Measurements from ENCODE around the gene ELMO1. TPM values are rescaled to one million over a fixed set of nuclear protein-coding genes. Genes with fewer than 3 reads are reported as not detected.
A peak's percentile ranks its signal among the peaks of the same experiment; 100 is the strongest.

ELMO1 gene
- total and polyA plus RNA-seq, 11 donors = 6.9 to 38.6 (median 14.7) TPM

DNA sequence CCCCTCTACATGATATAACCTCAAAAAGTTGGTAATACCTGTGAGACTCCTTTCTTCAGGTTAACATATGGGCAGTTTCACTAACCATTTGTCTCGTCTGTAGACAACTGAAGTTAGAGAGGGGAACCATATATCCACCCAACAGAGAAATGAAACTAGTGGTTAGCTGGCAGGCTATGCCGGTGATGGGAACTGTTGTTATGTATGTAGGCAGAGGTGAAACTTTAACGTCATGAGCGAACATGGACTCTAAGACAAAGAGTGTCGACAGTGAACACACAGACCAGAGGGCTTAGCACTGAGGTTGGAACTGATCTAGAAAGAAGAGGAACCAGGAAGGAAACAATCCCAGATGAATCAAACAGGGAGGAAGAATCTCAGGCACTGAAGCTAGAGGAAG, 112.4 kb downstream of the ELMO1 start:
- peak overlapping the region in 1 of 12 donors; percentile 40 for H3K27ac ChIP-seq
- TF ChIP-seq, protein P1, sequence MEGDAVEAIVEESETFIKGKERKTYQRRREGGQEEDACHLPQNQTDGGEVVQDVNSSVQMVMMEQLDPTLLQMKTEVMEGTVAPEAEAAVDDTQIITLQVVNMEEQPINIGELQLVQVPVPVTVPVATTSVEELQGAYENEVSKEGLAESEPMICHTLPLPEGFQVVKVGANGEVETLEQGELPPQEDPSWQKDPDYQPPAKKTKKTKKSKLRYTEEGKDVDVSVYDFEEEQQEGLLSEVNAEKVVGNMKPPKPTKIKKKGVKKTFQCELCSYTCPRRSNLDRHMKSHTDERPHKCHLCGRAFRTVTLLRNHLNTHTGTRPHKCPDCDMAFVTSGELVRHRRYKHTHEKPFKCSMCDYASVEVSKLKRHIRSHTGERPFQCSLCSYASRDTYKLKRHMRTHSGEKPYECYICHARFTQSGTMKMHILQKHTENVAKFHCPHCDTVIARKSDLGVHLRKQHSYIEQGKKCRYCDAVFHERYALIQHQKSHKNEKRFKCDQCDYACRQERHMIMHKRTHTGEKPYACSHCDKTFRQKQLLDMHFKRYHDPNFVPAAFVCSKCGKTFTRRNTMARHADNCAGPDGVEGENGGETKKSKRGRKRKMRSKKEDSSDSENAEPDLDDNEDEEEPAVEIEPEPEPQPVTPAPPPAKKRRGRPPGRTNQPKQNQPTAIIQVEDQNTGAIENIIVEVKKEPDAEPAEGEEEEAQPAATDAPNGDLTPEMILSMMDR (IDR thresholded peaks at IDR 0.05) = no peak
- TF ChIP-seq POLR2A (IDR thresholded peaks at IDR 0.05) = no peak
- 76 to 85% (median 81%) methylated on average over 5 of the region's 5 CpGs for WGBS, 4 donors
- peak overlapping the region in 1 of 12 donors; percentile 1 for H3K4me3 ChIP-seq
- ATAC-seq = peak in 3 of 4 donors; percentile 33 to 70 (median 38)
- peaks cover 0 to 63% (median 15%) of the 10 kb centered on the region in 12 donors for H3K4me1 ChIP-seq
- H3K36me3 ChIP-seq = no peaks in the 10 kb centered on the region
- no peaks in the 10 kb centered on the region for H3K27me3 ChIP-seq
- no peak for DNase-seq
- intact Hi-C loops (cut with DNase I) = no loop called here
- no peaks in the 10 kb centered on the region for H3K9me3 ChIP-seq

DNA sequence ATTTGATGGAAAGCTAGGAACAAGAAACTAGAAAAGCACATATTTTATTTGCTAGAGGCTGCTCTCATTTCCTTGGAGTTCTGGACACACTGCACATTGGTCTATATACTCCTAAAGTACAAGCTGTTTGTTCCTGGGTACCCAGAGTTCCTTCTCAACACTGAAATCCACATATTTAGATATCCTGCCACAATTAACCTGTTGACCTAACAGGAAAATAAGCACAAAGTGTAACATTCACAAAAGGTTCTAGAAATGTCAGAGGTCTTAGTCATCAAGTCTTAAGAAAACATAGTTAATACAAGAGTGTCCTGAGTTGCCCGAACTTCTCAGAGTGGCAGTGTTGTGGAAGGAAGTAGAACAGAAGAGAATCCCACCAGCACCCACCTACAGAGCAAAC, 115.6 kb downstream of the ELMO1 start:
- peaks cover 0 to 48% (median 13%) of the 10 kb centered on the region in 12 donors for H3K4me1 ChIP-seq
- H3K9me3 ChIP-seq = peaks cover 0 to 13% (median 3%) of the 10 kb centered on the region in 12 donors
- H3K36me3 ChIP-seq = no peaks in the 10 kb centered on the region
- DNase-seq = no peak
- peak overlapping the region in 6 of 12 donors; percentile 15 to 74 (median 55) for H3K27ac ChIP-seq
- WGBS, 4 donors = 54 to 74% (median 55%) methylated on average over 1 of the region's 1 CpG
- H3K4me3 ChIP-seq = no peak overlapping the region
- no peaks in the 10 kb centered on the region for H3K27me3 ChIP-seq
- TF ChIP-seq, protein P1 (IDR thresholded peaks at IDR 0.05) = no peak
- no peak for TF ChIP-seq POLR2A (IDR thresholded peaks at IDR 0.05)
- intact Hi-C loops (cut with DNase I) = no loop called here
- ATAC-seq = peak; percentile 55 to 72 (median 64)

DNA sequence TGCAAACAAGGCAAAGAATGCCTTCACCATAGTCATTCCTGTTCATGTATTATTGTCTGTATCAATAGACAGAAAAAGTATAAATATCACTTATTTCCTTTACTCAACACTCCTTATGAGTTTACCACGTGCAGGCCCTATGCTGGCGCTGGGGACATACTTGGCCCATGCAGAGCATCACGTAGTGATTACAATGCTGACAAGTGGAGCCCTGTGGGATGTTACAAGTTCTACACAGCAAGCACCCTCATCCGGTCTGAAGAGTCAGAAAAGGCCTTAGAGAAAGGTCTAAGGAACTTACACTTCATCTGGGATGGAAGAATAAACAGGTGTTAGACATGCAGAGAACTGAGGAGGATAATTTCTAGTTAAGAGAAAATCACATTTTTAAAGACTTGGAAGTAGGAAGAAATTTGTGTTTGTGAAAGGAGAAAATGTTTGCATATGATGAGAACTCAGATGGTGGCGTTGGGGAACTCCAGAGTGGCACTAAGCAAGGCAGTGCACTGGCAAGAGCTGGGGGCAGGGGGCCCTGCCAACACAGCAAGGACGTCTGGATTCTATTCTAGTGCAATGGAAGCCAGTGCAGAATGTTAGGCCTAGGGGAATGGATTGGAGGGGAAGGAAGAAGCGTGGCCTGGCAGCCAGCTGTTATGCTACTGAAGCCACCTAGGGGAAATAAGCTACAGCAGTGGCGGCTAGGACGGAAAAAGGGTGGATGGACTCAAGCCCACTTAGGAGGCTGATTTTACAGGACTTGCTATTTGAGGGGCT, 116.2 kb downstream of the ELMO1 start:
- peak overlapping the region in 8 of 12 donors; percentile 15 to 74 (median 44) for H3K27ac ChIP-seq
- intact Hi-C loops (cut with DNase I) = no loop called here
- H3K9me3 ChIP-seq = peaks cover 0 to 13% (median 3%) of the 10 kb centered on the region in 12 donors
- ATAC-seq (no peak), DNase-seq (no peak)
- H3K4me1 ChIP-seq = peaks cover 0 to 41% (median 13%) of the 10 kb centered on the region in 12 donors
- no peak overlapping the region for H3K4me3 ChIP-seq
- 60 to 68% (median 64%) methylated on average over 9 of the region's 9 CpGs for WGBS, 4 donors
- no peaks in the 10 kb centered on the region for H3K27me3 ChIP-seq
- TF ChIP-seq POLR2A (IDR thresholded peaks at IDR 0.05) = no peak
- TF ChIP-seq, protein P1 (IDR thresholded peaks at IDR 0.05) = no peak
- H3K36me3 ChIP-seq = no peaks in the 10 kb centered on the region

DNA sequence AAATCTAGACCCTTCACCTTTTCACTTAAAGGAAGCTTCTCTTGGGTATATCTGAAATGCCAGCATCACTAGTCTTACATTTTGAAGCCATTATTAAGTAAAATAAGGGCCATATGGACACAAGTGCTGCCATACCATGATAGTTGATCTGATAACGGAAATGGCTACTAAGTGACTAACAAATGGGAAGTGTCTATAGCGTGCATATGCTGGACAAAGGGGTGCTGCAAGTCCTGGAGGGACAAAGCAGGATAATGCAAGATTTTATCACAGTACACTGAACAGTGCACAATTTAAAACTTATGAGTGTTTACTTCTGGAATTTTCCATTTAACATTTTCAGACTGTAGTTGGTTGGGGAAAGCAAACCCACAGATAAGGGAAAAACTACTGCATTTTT, 117.9 kb downstream of the ELMO1 start:
- intact Hi-C loops (cut with DNase I) = no loop called here
- ATAC-seq (no peak), DNase-seq (no peak)
- WGBS, 4 donors = 47 to 50% (median 50%) methylated on average over 2 of the region's 2 CpGs
- Histone ChIP-seq H3K27ac (no peak overlapping the region), H3K27me3 (no peaks in the 10 kb centered on the region), H3K4me1 (peaks cover 0 to 29% (median 13%) of the 10 kb centered on the region in 12 donors), H3K36me3 (no peaks in the 10 kb centered on the region), H3K9me3 (peaks cover 0 to 13% (median 3%) of the 10 kb centered on the region in 12 donors), H3K4me3 (no peak overlapping the region)
- TF ChIP-seq, protein P1 (IDR thresholded peaks at IDR 0.05) = no peak
- no peak for TF ChIP-seq POLR2A (IDR thresholded peaks at IDR 0.05)

All from heart left ventricle (tissue), 16 donors.